GM21529 (cell line): Measurements from ENCODE around the gene MARCO.

Source experiments
- ATAC-seq: cut with Tn5 transposase; IDR thresholded peaks from one replicate; pipeline ENCODE4 v1.9.1; 2021; ENCODE audit not compliant: unreplicated experiment

MARCO gene

DNA sequence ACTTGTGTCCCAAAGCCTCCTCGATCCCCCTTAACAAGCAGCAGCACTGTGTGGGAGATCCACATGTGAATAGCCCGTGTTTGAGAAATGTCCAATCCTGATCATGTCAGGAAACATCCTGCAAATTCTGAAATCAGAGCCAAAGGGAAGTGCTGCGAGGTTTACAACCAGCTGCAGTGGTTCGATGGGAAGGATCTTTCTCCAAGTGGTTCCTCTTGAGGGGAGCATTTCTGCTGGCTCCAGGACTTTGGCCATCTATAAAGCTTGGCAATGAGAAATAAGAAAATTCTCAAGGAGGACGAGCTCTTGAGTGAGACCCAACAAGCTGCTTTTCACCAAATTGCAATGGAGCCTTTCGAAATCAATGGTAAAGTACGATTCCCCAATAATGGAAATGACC lies at the start of gene MARCO:
Gene MARCO, plus strand, starts transcription at position 164 of the 400 bp plus-strand sequence. Its CDS starts 107 bp downstream, at position 271.
- ATAC-seq, result no peak

GRCh38 chr2:118893100-118893499 lies 48.9 kb upstream of the MARCO start:
- ATAC-seq, result no peak

DNA sequence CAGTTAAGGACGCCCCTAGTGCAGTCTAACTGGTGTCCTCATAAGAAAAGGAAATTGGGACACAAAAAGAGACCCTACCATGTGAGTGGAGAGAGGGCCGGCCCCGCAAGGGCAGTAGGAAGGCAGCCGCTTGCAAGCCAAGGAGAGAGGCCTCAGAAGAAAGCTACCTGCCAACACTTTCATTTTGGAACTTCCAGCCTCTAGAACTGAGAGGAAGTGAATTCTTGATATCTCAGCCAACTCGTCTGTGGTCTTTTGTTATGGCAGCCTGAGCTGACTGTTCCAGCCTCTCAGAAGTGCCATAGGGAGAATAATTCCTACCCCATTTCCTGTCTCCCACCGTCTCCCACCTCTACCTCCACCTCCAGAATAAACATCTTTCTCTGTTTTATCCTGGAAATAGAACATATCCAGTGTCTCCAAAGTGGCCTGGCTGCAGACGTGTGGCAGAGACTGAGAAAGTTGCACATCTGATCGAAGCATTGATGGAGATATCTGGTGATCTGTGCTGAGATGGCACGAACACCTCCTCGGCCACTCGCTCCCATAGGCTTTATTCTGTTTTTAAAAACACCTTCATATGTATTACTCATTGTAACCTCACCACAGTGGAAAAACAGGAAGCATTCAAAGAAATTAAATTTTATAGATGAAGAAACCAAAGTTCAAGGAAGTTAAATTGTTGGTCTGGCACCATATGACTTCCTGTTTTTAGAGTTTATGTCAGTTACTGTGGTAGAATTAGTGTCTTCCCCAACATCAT lies 39.5 kb upstream of the MARCO start:
- no peak for ATAC-seq

DNA sequence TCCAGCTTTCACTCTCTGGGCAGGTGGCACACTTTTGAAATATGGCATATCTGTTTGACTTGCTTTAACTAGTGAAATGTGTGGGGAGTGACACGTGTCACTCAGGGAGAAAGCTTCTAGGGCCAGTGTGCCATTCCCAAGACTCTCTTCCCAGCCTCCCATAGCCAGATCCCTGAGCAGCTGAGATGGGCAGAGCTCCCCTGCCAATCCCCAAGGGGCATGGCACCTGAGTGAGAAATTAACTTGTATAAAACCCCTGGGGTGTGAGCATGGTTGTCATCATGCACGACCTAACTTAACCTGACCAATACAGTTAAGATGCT lies 39.0 kb upstream of the MARCO start:
- ATAC-seq, result no peak

- ATAC-seq, result no peak
These were observed 38.2 kb upstream of the MARCO start for GRCh38 chr2:118903551-118904479.

GRCh38 chr2:118905206-118905605 lies 36.8 kb upstream of the MARCO start:
- ATAC-seq, result no peak

- no peak for ATAC-seq
These were observed 35.8 kb upstream of the MARCO start for GRCh38 chr2:118906186-118906585.

DNA sequence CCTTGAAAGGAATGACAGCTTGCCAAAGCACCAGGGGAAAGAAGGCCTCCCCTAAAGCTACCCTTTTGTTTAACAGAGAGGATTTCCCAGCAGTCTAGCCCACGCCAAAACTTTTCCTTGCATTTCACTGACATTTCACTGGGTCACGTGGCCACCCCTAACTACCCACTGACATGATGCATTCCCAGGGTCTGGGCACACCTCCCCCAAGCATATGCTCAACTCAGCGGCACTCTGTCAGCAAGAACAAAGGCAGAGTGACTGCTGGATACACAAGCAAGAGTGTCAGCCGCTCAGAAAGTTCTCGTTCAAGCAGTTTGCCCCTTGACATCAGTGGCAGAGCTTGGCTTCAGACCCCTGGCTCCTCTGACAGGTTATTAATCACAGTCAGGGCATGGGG lies 34.2 kb upstream of the MARCO start:
- ATAC-seq, result no peak

DNA sequence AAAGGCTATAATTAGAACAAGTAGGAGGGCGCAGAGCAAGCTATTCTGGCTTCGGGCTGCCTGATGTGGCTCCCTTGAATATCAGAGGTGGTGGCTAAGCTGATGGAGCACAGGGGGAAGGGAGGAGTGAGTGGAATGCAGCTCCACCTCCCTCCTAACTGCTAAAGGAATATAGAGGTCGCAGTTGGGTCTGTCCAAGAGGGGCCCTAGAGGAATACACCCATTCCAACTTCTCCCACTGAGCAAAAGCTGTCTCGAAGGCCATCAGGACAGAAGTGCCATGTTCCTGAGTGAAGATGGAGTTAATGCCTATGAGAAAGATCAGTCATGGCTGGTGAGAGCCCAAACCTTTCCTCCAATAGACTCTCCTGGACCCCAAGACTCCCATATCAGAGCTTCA lies 32.8 kb upstream of the MARCO start:
- no peak for ATAC-seq

GRCh38 chr2:118911166-118911856 lies 30.7 kb upstream of the MARCO start:
- ATAC-seq, result no peak

GRCh38 chr2:118911936-118912335 lies 30.1 kb upstream of the MARCO start:
- no peak for ATAC-seq

DNA sequence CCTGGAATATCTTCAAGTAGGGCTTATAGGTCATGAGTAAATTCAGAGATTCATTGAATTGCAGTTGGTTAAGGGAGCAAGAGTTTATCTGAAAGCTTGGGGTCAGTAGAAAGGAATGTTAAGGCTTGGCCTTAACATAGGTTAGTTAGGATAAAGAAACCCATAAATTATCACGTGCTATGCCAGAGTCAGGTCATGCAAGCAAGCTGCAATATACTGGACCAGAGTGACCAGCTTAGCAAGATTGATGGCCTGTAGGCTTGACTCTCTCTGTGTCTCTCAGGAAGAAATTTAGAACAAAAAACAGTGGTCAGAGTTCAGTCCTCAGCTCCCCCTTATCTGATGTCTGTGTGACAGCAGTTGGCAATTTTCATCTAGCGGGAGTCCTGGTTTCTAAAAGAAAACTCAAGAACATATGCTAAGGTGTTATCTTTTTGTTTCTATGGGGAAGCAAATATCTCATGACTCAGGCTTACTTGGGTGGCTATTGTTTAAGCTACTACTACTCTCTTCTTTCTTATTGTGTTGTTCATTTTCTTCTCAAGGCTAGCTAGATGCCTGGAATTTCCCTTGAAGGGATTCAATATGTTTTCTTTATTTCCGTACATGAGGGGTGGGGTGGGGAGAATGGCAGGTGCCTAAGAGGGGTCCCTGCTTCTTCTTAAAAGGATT lies 28.7 kb upstream of the MARCO start:
- no peak for ATAC-seq

DNA sequence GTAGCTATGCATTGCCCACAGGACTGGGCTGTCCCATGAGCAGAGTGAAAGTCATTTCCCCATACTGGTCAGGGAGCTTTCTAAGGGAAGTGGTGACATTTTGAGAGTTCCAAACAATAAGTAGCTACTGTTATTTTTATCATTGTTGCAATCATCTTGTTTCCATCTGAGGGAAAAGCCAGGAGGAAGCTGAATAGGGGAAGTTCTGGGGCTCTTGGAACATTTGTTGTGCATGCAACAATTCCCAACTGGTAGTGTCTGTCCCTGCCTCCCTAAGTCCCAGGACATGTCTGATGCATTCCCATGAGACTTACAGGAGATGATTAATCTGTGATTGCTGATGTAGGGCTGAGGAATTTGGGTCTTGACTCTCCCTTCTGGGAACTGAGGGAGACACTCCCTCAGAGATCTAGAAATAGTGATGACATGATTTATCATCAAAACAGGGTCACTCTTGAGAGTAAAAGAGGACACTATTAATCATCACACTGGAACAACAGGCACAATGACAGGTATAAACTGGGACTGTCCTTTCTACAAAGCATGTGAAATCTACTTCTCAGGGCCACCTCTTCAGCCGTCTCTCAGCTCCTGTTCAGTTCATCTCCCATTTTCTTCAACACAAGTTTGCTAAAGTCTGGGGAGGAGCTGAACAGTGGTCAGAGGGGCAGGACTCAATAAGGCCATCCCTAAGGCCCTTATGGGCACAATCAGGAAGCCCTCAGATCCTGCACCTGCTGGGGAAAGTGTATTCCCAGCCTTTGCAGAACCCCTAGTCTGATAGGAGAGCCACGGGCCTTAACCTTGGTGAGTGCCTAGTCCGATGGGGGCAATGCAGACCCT lies 28.0 kb upstream of the MARCO start:
- ATAC-seq, result no peak

- ATAC-seq, result no peak
These were observed 27.1 kb upstream of the MARCO start for GRCh38 chr2:118914721-118915453.

DNA sequence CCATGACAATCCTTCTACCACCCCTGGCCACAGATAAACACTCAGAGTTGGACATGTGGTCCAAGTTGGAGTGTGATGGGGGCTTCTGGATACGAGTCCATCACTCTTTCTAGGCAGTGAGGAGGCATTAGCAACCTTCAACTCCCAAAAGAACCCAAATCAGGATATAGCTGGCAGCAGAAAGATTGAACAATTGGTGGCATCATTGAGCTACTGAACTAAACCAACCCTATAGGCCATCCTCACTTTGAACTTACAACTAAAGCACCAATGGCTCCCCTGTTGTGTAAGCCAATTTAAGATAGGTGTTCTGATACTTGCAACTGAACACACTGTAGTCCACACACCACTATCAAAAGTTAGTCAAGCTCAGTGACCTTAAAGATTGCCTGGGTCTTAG lies 24.0 kb upstream of the MARCO start:
- ATAC-seq, result no peak

DNA sequence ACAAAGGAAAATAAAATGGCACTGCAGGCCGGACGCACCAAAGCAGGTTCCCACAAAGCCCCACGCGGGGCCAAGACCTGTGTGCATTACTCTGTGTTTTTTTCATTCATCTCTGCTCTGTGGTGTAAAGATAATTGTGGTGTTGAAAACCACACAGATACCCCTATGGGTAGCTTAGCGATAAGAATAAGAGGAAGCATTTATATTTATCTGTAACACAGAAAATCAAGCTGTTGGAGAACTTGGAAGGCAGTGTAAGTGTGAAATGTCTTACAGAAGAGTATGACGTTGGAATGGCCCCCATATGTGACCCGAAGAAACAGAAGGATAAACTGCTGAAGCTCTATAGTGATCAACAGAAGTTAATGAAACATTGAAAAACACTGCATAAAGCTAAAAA lies 20.3 kb upstream of the MARCO start:
- no peak for ATAC-seq

GRCh38 chr2:118922254-118922653 lies 19.7 kb upstream of the MARCO start:
- no peak for ATAC-seq

- ATAC-seq, result no peak
These were observed 18.6 kb upstream of the MARCO start for GRCh38 chr2:118923371-118923770.

GRCh38 chr2:118925476-118925875 lies 16.5 kb upstream of the MARCO start:
- no peak for ATAC-seq

DNA sequence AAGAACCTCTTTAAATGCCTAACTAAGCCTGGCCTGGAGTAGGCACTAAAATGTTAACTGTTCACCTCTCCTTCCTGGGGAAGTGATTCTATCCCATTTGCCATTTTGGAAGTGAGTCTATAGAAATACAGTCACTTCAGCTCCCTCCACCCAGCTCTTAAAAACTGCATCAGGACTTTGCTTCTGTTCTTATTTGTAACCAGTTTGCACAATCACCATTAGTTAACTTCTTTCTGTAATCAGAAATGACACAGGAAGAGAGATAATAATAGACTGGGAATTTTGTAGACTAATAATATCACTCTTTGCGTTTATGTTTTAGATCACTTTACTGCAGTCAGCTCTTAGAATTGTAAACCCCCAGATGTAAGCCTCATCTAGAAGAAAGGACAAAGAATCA lies 16.0 kb upstream of the MARCO start:
- no peak for ATAC-seq
